GM21825 (cell line): ENCODE data around the gene CYP27B1.

Experiments used
- ATAC-seq: cut with Tn5 transposase; IDR thresholded peaks from one replicate; pipeline ENCODE4 v1.9.1; 2021; ENCODE audit warnings: mild to moderate bottlenecking, moderate library complexity; ENCODE audit not compliant: unreplicated experiment

CYP27B1 gene

GRCh38 chr12:57766464-57767304 is at the start of gene CYP27B1:
TSS of gene CYP27B1 (minus strand) at chr12:57767078. CDS start at chr12:57767041, 37 bp downstream.
- no peak for ATAC-seq

- no peak for ATAC-seq
Observed at GRCh38 chr12:57816001-57816854, 49.4 kb upstream of the CYP27B1 start.

GRCh38 chr12:57815177-57816000 is 48.5 kb upstream of the CYP27B1 start:
- ATAC-seq: no peak

- no peak for ATAC-seq
Observed at GRCh38 chr12:57813971-57814772, 47.3 kb upstream of the CYP27B1 start.

- no peak for ATAC-seq
Observed at GRCh38 chr12:57813111-57813970, 46.5 kb upstream of the CYP27B1 start.

- ATAC-seq: no peak
Observed at GRCh38 chr12:57811028-57811755, 44.3 kb upstream of the CYP27B1 start.

- no peak for ATAC-seq
Observed at GRCh38 chr12:57810450-57810849, 43.6 kb upstream of the CYP27B1 start.

GRCh38 chr12:57809425-57809824 is 42.5 kb upstream of the CYP27B1 start:
- no peak for ATAC-seq

- no peak for ATAC-seq
Observed at GRCh38 chr12:57808351-57808750, 41.5 kb upstream of the CYP27B1 start.

GRCh38 chr12:57807285-57807684 is 40.4 kb upstream of the CYP27B1 start:
- ATAC-seq: no peak

GRCh38 chr12:57806677-57807076 is 39.8 kb upstream of the CYP27B1 start:
- ATAC-seq: no peak

GRCh38 chr12:57803319-57803893 is 36.5 kb upstream of the CYP27B1 start:
- no peak for ATAC-seq

- ATAC-seq: no peak
Observed at GRCh38 chr12:57802607-57803006, 35.7 kb upstream of the CYP27B1 start.

- no peak for ATAC-seq
Observed at GRCh38 chr12:57800965-57801364, 34.1 kb upstream of the CYP27B1 start.

- ATAC-seq: no peak
Observed at GRCh38 chr12:57797933-57798332, 31.1 kb upstream of the CYP27B1 start.

- no peak for ATAC-seq
Observed at GRCh38 chr12:57796996-57797395, 30.1 kb upstream of the CYP27B1 start.

GRCh38 chr12:57795354-57795753 is 28.5 kb upstream of the CYP27B1 start:
- no peak for ATAC-seq

GRCh38 chr12:57793920-57794319 is 27.0 kb upstream of the CYP27B1 start:
- no peak for ATAC-seq
